Measurements from ENCODE around the gene C1orf21.

Gene C1orf21

GRCh38 chr1:184615301-184615700, 228.5 kb downstream of the C1orf21 start:
- Mint-ChIP-seq H3K4me1 (ENCODE audit: low read depth in 2 of 2) (peaks cover 5% of the 10 kb centered on the region in 2 donors), H3K27ac (no peak overlapping the region), H3K27me3 (no peaks in the 10 kb centered on the region), H3K36me3 (ENCODE audit: insufficient read depth) (peaks cover 4% of the 10 kb centered on the region), H3K9me3 (no peaks in the 10 kb centered on the region), H3K4me3 (no peak overlapping the region)
- ATAC-seq (replicated peaks) (no peak), DNase-seq (no peak)

DNA sequence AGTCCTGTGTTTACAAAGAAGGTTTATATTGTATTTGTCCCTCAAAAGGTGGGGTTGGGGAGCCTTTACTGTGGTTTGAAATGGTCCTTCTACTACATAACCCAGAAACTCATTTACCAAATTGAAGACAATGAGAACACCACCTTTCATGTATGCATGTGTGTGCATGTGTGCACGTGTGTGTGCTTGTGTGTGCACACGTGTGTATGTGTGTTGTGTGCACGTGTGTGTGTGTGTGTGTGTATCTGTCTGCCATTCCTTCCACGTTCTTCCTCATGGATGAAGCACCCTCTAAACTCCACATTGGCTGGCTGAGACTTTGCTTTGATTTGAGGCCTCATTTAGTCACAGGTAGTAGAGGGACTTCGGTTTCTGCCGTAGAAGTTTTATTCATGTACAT, 229.7 kb downstream of the C1orf21 start:
- H3K27me3 Mint-ChIP-seq: no peaks in the 10 kb centered on the region
- no peak overlapping the region for H3K4me3 Mint-ChIP-seq
- H3K4me1 Mint-ChIP-seq (ENCODE audit: low read depth in 2 of 2): peaks cover 3 to 5% of the 10 kb centered on the region in 2 donors
- DNase-seq (no peak), ATAC-seq (replicated peaks) (no peak)
- no peaks in the 10 kb centered on the region for H3K9me3 Mint-ChIP-seq
- no peaks in the 10 kb centered on the region for H3K36me3 Mint-ChIP-seq (ENCODE audit: insufficient read depth)
- H3K27ac Mint-ChIP-seq: no peak overlapping the region

DNA sequence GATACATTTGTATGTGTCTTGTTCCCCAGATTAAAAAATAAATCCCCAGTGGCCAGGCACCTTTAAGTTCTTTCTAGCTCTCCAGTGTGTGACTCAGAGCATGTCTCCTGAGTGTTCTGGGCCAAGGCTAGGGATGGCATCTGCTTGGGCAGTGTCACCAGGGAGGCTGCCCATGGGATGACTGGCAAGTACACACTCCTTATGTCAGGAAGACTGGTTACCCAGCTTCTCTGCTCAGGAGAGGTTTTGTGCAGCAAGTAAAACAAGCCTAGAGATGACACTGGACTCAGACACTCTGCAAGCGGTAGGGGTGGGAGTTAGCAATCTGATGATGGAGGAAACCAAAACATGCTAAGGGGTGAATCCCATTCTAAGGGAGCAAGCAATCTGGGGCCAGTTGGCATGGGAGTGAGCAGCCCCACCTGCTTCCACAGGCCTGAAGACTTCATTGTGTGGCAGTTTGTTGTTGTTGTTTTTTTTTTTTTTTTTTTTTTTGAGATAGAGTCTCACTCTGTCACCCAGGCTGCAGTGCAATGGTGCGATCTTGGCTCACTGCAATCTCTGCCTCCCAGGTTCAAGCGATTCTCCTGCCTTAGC, 230.7 kb downstream of the C1orf21 start:
- Mint-ChIP-seq H3K27me3 (no peaks in the 10 kb centered on the region), H3K9me3 (no peaks in the 10 kb centered on the region), H3K4me1 (ENCODE audit: low read depth in 2 of 2) (peaks cover 2 to 5% of the 10 kb centered on the region in 2 donors), H3K27ac (no peak overlapping the region), H3K4me3 (no peak overlapping the region), H3K36me3 (ENCODE audit: insufficient read depth) (no peaks in the 10 kb centered on the region)
- ATAC-seq (replicated peaks) (no peak), DNase-seq (no peak)

DNA sequence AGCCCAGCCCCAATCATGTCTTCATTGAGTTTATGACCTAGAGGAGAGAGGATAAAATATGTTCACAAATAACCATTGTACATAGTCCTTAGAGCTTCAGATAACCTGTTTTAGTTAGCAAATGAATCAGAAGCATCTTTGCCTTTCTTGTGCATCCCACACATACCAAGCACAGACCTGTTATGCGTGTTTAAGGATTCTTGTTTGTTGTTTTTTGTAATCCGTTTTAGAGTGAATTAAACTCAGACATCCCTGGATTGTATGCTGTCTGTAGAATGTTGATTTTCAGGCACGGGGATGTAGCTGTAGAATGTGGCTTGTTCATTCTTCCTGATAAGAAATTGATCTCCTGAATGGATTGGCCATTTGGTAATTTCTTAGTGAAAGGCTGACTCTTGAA, 232.0 kb downstream of the C1orf21 start:
- DNase-seq (no peak), ATAC-seq (replicated peaks) (no peak)
- Mint-ChIP-seq H3K36me3 (ENCODE audit: insufficient read depth) (no peaks in the 10 kb centered on the region), H3K27me3 (no peaks in the 10 kb centered on the region), H3K27ac (no peak overlapping the region), H3K4me3 (no peak overlapping the region), H3K4me1 (ENCODE audit: low read depth in 2 of 2) (peaks cover 2 to 5% of the 10 kb centered on the region in 2 donors), H3K9me3 (no peaks in the 10 kb centered on the region)

- no peaks in the 10 kb centered on the region for H3K9me3 Mint-ChIP-seq
- H3K4me3 Mint-ChIP-seq: no peak overlapping the region
- peaks cover 0 to 3% of the 10 kb centered on the region in 2 donors for H3K4me1 Mint-ChIP-seq (ENCODE audit: low read depth in 2 of 2)
- H3K27ac Mint-ChIP-seq: no peak overlapping the region
- H3K36me3 Mint-ChIP-seq (ENCODE audit: insufficient read depth): no peaks in the 10 kb centered on the region
- DNase-seq: no peak
- ATAC-seq (replicated peaks): no peak
- no peaks in the 10 kb centered on the region for H3K27me3 Mint-ChIP-seq
Measured at GRCh38 chr1:184620469-184620868, 233.6 kb downstream of the C1orf21 start.

GRCh38 chr1:184621260-184621659, 234.4 kb downstream of the C1orf21 start:
- Mint-ChIP-seq H3K4me1 (ENCODE audit: low read depth in 2 of 2) (peaks cover 0 to 3% of the 10 kb centered on the region in 2 donors), H3K9me3 (no peaks in the 10 kb centered on the region), H3K4me3 (no peak overlapping the region), H3K27ac (no peak overlapping the region), H3K27me3 (peaks cover 0 to 6% of the 10 kb centered on the region in 2 donors), H3K36me3 (ENCODE audit: insufficient read depth) (peaks cover under 1% of the 10 kb centered on the region)
- no peak for ATAC-seq (replicated peaks)
- DNase-seq: no peak

- H3K9me3 Mint-ChIP-seq: no peaks in the 10 kb centered on the region
- peaks cover 0 to 3% of the 10 kb centered on the region in 2 donors for H3K4me1 Mint-ChIP-seq (ENCODE audit: low read depth in 2 of 2)
- no peak overlapping the region for H3K4me3 Mint-ChIP-seq
- H3K36me3 Mint-ChIP-seq (ENCODE audit: insufficient read depth): peaks cover 2% of the 10 kb centered on the region
- no peak for DNase-seq
- H3K27me3 Mint-ChIP-seq: peaks cover 0 to 6% of the 10 kb centered on the region in 2 donors
- H3K27ac Mint-ChIP-seq: peak overlapping the region in 1 of 2 donors; percentile 7
- no peak for ATAC-seq (replicated peaks)
Measured at GRCh38 chr1:184622136-184622823, 235.5 kb downstream of the C1orf21 start.

- ATAC-seq (replicated peaks) (no peak), DNase-seq (no peak)
- Mint-ChIP-seq H3K4me1 (ENCODE audit: low read depth in 2 of 2) (peaks cover 0 to 3% of the 10 kb centered on the region in 2 donors), H3K27me3 (peaks cover 0 to 6% of the 10 kb centered on the region in 2 donors), H3K9me3 (no peaks in the 10 kb centered on the region), H3K27ac (no peak overlapping the region), H3K4me3 (no peak overlapping the region), H3K36me3 (ENCODE audit: insufficient read depth) (peaks cover 2% of the 10 kb centered on the region)
Measured at GRCh38 chr1:184623404-184623803, 236.6 kb downstream of the C1orf21 start.

DNA sequence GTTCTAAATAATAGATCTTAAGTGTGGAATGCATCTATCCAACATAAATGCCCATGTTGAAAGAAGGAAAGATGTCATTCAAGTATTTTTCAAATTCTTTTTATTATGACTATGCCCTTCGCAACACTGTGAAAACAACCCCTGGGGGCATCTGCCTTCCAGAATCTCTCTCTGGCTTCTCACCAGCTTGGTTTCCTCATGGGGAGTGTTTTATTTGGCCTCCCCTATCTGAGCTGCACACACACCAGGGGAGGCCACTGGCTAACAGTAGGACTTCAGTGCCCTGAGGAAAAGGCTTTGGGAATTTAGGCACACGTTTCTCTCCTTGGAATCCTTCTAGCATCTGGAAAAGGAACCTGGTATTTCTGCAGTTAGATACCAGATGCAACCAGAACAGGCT, 237.2 kb downstream of the C1orf21 start:
- no peak for ATAC-seq (replicated peaks)
- Mint-ChIP-seq H3K4me3 (no peak overlapping the region), H3K36me3 (ENCODE audit: insufficient read depth) (peaks cover 2% of the 10 kb centered on the region), H3K9me3 (no peaks in the 10 kb centered on the region), H3K27me3 (peaks cover 0 to 6% of the 10 kb centered on the region in 2 donors), H3K27ac (no peak overlapping the region), H3K4me1 (ENCODE audit: low read depth in 2 of 2) (peaks cover 0 to 3% of the 10 kb centered on the region in 2 donors)
- DNase-seq: no peak

- Mint-ChIP-seq H3K4me3 (no peak overlapping the region), H3K27me3 (peaks cover 0 to 6% of the 10 kb centered on the region in 2 donors), H3K27ac (no peak overlapping the region), H3K9me3 (no peaks in the 10 kb centered on the region), H3K4me1 (ENCODE audit: low read depth in 2 of 2) (peaks cover 0 to 3% of the 10 kb centered on the region in 2 donors), H3K36me3 (ENCODE audit: insufficient read depth) (peaks cover 2% of the 10 kb centered on the region)
- no peak for DNase-seq
- no peak for ATAC-seq (replicated peaks)
Measured at GRCh38 chr1:184624626-184625025, 237.8 kb downstream of the C1orf21 start.

GRCh38 chr1:184625271-184625670, 238.4 kb downstream of the C1orf21 start:
- Mint-ChIP-seq H3K9me3 (no peaks in the 10 kb centered on the region), H3K27me3 (peaks cover 0 to 6% of the 10 kb centered on the region in 2 donors), H3K27ac (peak overlapping the region in 1 of 2 donors; percentile 42), H3K36me3 (ENCODE audit: insufficient read depth) (peaks cover 2% of the 10 kb centered on the region), H3K4me3 (no peak overlapping the region), H3K4me1 (ENCODE audit: low read depth in 2 of 2) (peaks cover 0 to 3% of the 10 kb centered on the region in 2 donors)
- no peak for DNase-seq
- no peak for ATAC-seq (replicated peaks)

- DNase-seq: no peak
- Mint-ChIP-seq H3K27me3 (peaks cover 0 to 6% of the 10 kb centered on the region in 2 donors), H3K36me3 (ENCODE audit: insufficient read depth) (peaks cover 2% of the 10 kb centered on the region), H3K4me3 (no peak overlapping the region), H3K9me3 (no peaks in the 10 kb centered on the region), H3K27ac (no peak overlapping the region), H3K4me1 (ENCODE audit: low read depth in 2 of 2) (peaks cover 0 to 3% of the 10 kb centered on the region in 2 donors)
- no peak for ATAC-seq (replicated peaks)
Measured at GRCh38 chr1:184626076-184627006, 239.5 kb downstream of the C1orf21 start.

DNA sequence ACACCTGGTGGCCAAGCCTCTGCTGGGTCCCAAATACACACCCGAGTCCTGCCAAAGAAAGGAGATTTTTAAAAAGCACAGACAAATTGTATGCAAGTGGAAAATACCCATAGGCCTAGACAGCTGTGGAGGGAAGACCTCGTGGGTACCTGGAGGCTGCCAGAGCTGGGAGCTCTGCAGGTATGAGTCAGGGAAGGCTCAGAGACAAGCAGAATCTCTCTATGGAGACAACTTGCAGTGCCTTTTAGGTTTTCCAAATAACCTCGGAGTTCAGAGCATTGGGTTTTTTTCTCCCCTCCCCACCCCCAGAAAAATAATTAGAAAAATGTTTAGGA, 240.1 kb downstream of the C1orf21 start:
- Mint-ChIP-seq H3K4me3 (no peak overlapping the region), H3K27me3 (peaks cover 0 to 6% of the 10 kb centered on the region in 2 donors), H3K4me1 (ENCODE audit: low read depth in 2 of 2) (peaks cover 0 to 3% of the 10 kb centered on the region in 2 donors), H3K9me3 (no peaks in the 10 kb centered on the region), H3K27ac (no peak overlapping the region), H3K36me3 (ENCODE audit: insufficient read depth) (peaks cover 2% of the 10 kb centered on the region)
- no peak for ATAC-seq (replicated peaks)
- no peak for DNase-seq

All from effector memory CD8-positive, alpha-beta T cell (primary cell).